Endothelial cell of umbilical vein (primary cell): ENCODE results near the gene NR0B2. TPM values are rescaled to one million over a fixed set of nuclear protein-coding genes. Genes with fewer than 3 reads are reported as not detected.
A peak's percentile ranks its signal among the peaks of the same experiment; 100 is the strongest.

Experiments used
- BruUV-seq: library from RNA; stranded (reverse); fragments of 400-500 nt; replicated peaks from 2 replicates; lab custom pipeline; 2021; lab: Mats Ljungman, UMichigan
- CTCF ChIA-PET: fragments of 300-600, 350-600 bp; sonication (Branson Sonifier 250); formaldehyde crosslinking; loops from one replicate; lab custom pipeline; 2021; ENCODE audit warnings: antibody characterized with exemption, inconsistent platforms; lab: Charles Lee
- POLR2A ChIA-PET: fragments of 300-600, 350-600 bp; sonication (Branson Sonifier 250); formaldehyde crosslinking; loops from one replicate; lab custom pipeline; 2021; ENCODE audit warnings: antibody characterized with exemption, inconsistent platforms; lab: Charles Lee
- DNase-seq: peaks from one replicate; pipeline ENCODE4 v3.0.0-alpha.2; 2011; ENCODE audit warnings: low read depth, low spot score
- FAIRE-seq: peaks from 2 replicates; lab custom pipeline; 2011; peaks lifted over from hg19 to GRCh38; lab: Jason Lieb, UNC
- H2AFZ ChIP-seq: 2 replicates; pipeline ENCODE4 v1.6.0; 2012; ENCODE audit warnings: low read depth, low read length, control low read depth, inconsistent platforms
- H3K27ac ChIP-seq: 2 replicates; pipeline ENCODE4 v1.5.1; 2011; ENCODE audit warnings: low read depth, mild to moderate bottlenecking, control low read depth, low read length, moderate library complexity; ENCODE audit not compliant: insufficient read depth
- H3K27me3 ChIP-seq, 2 experiments: 2 replicates each; pipeline versions ENCODE4 v1.6.0 to v1.6.1; 2011; ENCODE audit warnings: low read length in 2 of 2, mixed read lengths in 1 of 2; ENCODE audit not compliant: control insufficient read depth in 2 of 2, insufficient read depth in 2 of 2
- H3K36me3 ChIP-seq, 2 experiments: 2 replicates in 1 of 2; 3 replicates in 1 of 2; pipeline ENCODE4 v1.5.1; 2011; ENCODE audit warnings: low read length in 2 of 2, mild to moderate bottlenecking in 1 of 2, moderate library complexity in 1 of 2; ENCODE audit not compliant: control insufficient read depth in 2 of 2, insufficient read depth in 2 of 2; ENCODE audit errors: extremely low read depth in 1 of 2
- H3K4me1 ChIP-seq: 3 replicates; pipeline ENCODE4 v1.5.1; 2011; ENCODE audit warnings: mild to moderate bottlenecking, low read length; ENCODE audit not compliant: control insufficient read depth, insufficient read depth; ENCODE audit errors: extremely low read depth
- H3K4me2 ChIP-seq: 2 replicates; pipeline ENCODE4 v1.6.1; 2011; ENCODE audit warnings: low read length, control low read depth, mixed read lengths; ENCODE audit not compliant: insufficient read depth
- H3K4me3 ChIP-seq, 3 experiments: fragments of 200-600 bp in 1 of 3; sonication (generic), shearing (Covaris generic) in 1 of 3; replicated peaks in 1 of 3; 2 replicates each; pipeline ENCODE4 v1.5.1; 2011 to 2016; ENCODE audit warnings: control low read depth in 3 of 3, low read length in 3 of 3, mild to moderate bottlenecking in 2 of 3, inconsistent platforms in 1 of 3, low read depth in 1 of 3, moderate library complexity in 1 of 3; ENCODE audit not compliant: insufficient read depth in 1 of 3
- H3K79me2 ChIP-seq: 2 replicates; pipeline ENCODE4 v1.6.0; 2012; ENCODE audit warnings: low read length, inconsistent platforms; ENCODE audit not compliant: control insufficient read depth, insufficient read depth
- H3K9ac ChIP-seq: replicated peaks from 2 replicates; pipeline ENCODE3; 2011; ENCODE audit warnings: low read length, control low read depth; ENCODE audit not compliant: insufficient read depth; ENCODE audit errors: extremely low read depth
- H3K9me1 ChIP-seq: replicated peaks from 3 replicates; pipeline ENCODE4 v1.6.0; 2011; ENCODE audit warnings: mild to moderate bottlenecking, low read length; ENCODE audit not compliant: control insufficient read depth, insufficient read depth; ENCODE audit errors: extremely low read depth
- H3K9me3 ChIP-seq: replicated peaks from 2 replicates; pipeline ENCODE4 v1.5.1; 2012; ENCODE audit warnings: low read length, inconsistent platforms; ENCODE audit not compliant: control insufficient read depth, insufficient read depth
- H4K20me1 ChIP-seq: replicated peaks from 2 replicates; pipeline ENCODE3; 2011; ENCODE audit warnings: mild to moderate bottlenecking, low read length; ENCODE audit not compliant: control insufficient read depth, insufficient read depth; ENCODE audit errors: extremely low read depth
- CTCF ChIP-seq, 2 donors: IDR thresholded peaks; 1 replicate in 1 of 2; 2 replicates in 1 of 2; pipeline ENCODE4 v1.5.1; 2011; ENCODE audit warnings: low read length in 2 of 2, mild to moderate bottlenecking in 2 of 2, moderate library complexity in 2 of 2, control low read depth in 1 of 2, inconsistent platforms in 1 of 2, low read depth in 1 of 2; ENCODE audit not compliant: insufficient read depth in 1 of 2; ENCODE audit errors: extremely low read depth in 1 of 2
- EZH2 ChIP-seq: IDR thresholded peaks from 2 replicates; pipeline ENCODE4 v1.6.1; 2012; ENCODE audit warnings: borderline replicate concordance, low read depth, mild to moderate bottlenecking, moderate library complexity, low read length, inconsistent platforms; ENCODE audit not compliant: severe bottlenecking
- FOS ChIP-seq: IDR thresholded peaks from 2 replicates; pipeline ENCODE4 v1.6.1; 2011; ENCODE audit warnings: mild to moderate bottlenecking, low read length, moderate library complexity, borderline replicate concordance; ENCODE audit not compliant: insufficient read depth
- GATA2 ChIP-seq: IDR thresholded peaks from 2 replicates; pipeline ENCODE4 v1.7.0; 2011; ENCODE audit warnings: low read depth, mild to moderate bottlenecking, moderate library complexity, mixed read lengths, low read length; ENCODE audit not compliant: insufficient read length, insufficient read depth
- JUN ChIP-seq: IDR thresholded peaks from 2 replicates; pipeline ENCODE4 v1.6.1; 2011; ENCODE audit warnings: borderline replicate concordance, low read depth; ENCODE audit not compliant: insufficient read length, insufficient read depth
- MAX ChIP-seq: IDR thresholded peaks from 2 replicates; pipeline ENCODE4 v1.6.1; 2011; ENCODE audit not compliant: insufficient read depth, insufficient read length
- MYC ChIP-seq: IDR thresholded peaks from one replicate; pipeline ENCODE4 v1.6.1; 2011; ENCODE audit warnings: mild to moderate bottlenecking, low read depth, low read length
- POLR2A ChIP-seq: IDR thresholded peaks from 2 replicates; pipeline ENCODE4 v1.6.1; 2012; ENCODE audit warnings: low read depth, mild to moderate bottlenecking, control low read depth, low read length
- POLR2AphosphoS5 ChIP-seq: IDR thresholded peaks from 2 replicates; pipeline ENCODE4 v1.6.1; 2012; ENCODE audit warnings: low read depth, mild to moderate bottlenecking, control low read depth, low read length, moderate library complexity; ENCODE audit not compliant: insufficient read depth
- dilution Hi-C: fragments of 300-500 bp; cut with MboI; formaldehyde crosslinking; loops from one replicate; pipeline ENCODE4 v1.15.0; 2019; ENCODE audit warnings: low sequenced_read_pairs; ENCODE audit not compliant: extremely low pct_ligation_motif_present
- intact Hi-C: fragments of 100-400 bp; cut with micrococcal nuclease; formaldehyde crosslinking; loops from one replicate; pipeline ENCODE4 v1.10.0; 2022
- polyA plus RNA-seq, 4 experiments: library from polyadenylated mRNA; depleted of rRNA in 3 of 4; stranded (reverse) in 3 of 4; unstranded in 1 of 4; fragments of >200 nt; gene quantifications; 2 replicates each; pipeline versions ENCODE4 v1.2.1 to v1.2.3, GENCODE V29; 2011 to 2012; ENCODE audit warnings: missing spikeins in 1 of 4
- total RNA-seq: library from RNA; stranded (reverse); gene quantifications from 2 replicates; pipeline ENCODE4 v1.2.3, GENCODE V29; 2021

Gene NR0B2
- total and polyA plus RNA-seq, 2 donors (not counting 3 experiments of a cell fraction or from before 2014, with no cell fraction given) = not detected

DNA sequence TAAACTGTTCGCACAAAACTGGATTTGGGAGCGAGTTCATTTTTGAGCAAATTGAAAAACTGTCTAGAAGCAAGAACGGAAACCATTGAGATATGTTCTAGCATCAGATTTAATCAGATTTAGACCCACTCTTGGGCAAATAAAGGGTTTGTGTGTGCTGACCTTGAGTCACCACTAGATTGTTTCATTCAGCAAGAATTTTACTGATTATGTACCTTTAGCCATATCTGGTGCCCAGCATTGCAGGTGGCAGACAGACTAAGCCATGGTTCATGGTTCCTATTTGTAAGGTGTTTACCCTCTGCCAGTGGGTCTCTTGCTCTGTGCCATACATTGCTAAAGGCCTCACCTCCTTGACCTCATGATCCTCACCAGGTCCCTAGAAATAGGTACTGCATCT is 9.1 kb upstream of the NR0B2 start:
- Histone ChIP-seq H3K4me2 (peak overlapping the region; percentile 80), H3K9me1 (no peaks in the 10 kb centered on the region), H3K27me3 (no peaks in the 10 kb centered on the region), H3K27ac (peak overlapping the region; percentile 71), H3K9ac (peak overlapping the region; percentile 81), H3K36me3 (peaks cover 11 to 12% of the 10 kb centered on the region in 2 experiments), H3K79me2 (peaks cover 53% of the 10 kb centered on the region), H4K20me1 (no peaks in the 10 kb centered on the region), H3K4me3 (peak overlapping the region in 2 of 3 experiments; percentile 49 to 74), H3K9me3 (no peaks in the 10 kb centered on the region), H3K4me1 (peaks cover 26% of the 10 kb centered on the region), H2AFZ (no peak overlapping the region)
- peak; percentile 38 for FAIRE-seq
- no peak for DNase-seq
- POLR2A ChIA-PET = no interaction called here
- dilution Hi-C loops (no loop called here), intact Hi-C loops (no loop called here)
- no TSS peak for BruUV-seq
- CTCF ChIA-PET = interaction anchor here (1.2 kb wide), 1 partner anchor 25 kb away, joined by 3 read pairs; no protein-coding TSS in a partner anchor
- TF ChIP-seq POLR2A (no peak), JUN (no peak), MYC (no peak), CTCF (IDR thresholded peaks at IDR 0.05; ENCODE audit: extremely low read depth in 1 of 2, insufficient read depth in 1 of 2, low read depth in 1 of 2, low read length in 2 of 2) (no peak), EZH2 (no peak), MAX (no peak), GATA2 (no peak), FOS (no peak), POLR2AphosphoS5 (no peak)
